CD4-positive, alpha-beta T cell (primary cell): ENCODE data around the gene SNRPD2. TPM values are rescaled to one million over a fixed set of nuclear protein-coding genes. Genes with fewer than 3 reads are reported as not detected.

Source experiments
- ATAC-seq: fragments of 200-7000 bp; cut with Tn5 transposase; one replicate; pipeline ENCODE4 v1.10.0; 2022; ENCODE audit warnings: mild to moderate bottlenecking; ENCODE audit not compliant: poor library complexity
- CTCF ChIA-PET: fragments of 350-600 bp; sonication (Branson Sonifier 250); formaldehyde crosslinking; loops from one replicate; lab custom pipeline; 2021; ENCODE audit warnings: antibody characterized with exemption, inconsistent platforms; lab: Charles Lee
- POLR2A ChIA-PET: fragments of 350-600 bp; sonication (Branson Sonifier 250); formaldehyde crosslinking; loops from one replicate; lab custom pipeline; 2021; ENCODE audit warnings: antibody characterized with exemption, inconsistent platforms; lab: Charles Lee
- DNase-seq, 14 experiments: peaks; one replicate each; pipeline ENCODE4 v3.0.0-alpha.2; 2013 to 2020; ENCODE audit warnings: mixed read lengths in 2 of 14
- H3K27ac ChIP-seq, 2 donors: one replicate each; pipeline versions ENCODE4 v1.5.1 to v1.7.0; 2013; ENCODE audit warnings: low read length in 2 of 2, low read depth in 1 of 2, mild to moderate bottlenecking in 1 of 2
- H3K27me3 ChIP-seq, 2 experiments: 1 replicate in 1 of 2; 2 replicates in 1 of 2; pipeline versions ENCODE4 v1.6.1 to v1.7.0; 2013; ENCODE audit warnings: low read length in 2 of 2, control low read depth in 1 of 2, mild to moderate bottlenecking in 1 of 2, moderate library complexity in 1 of 2; ENCODE audit not compliant: insufficient read depth in 2 of 2, control insufficient read depth in 1 of 2
- H3K36me3 ChIP-seq: one replicate; pipeline ENCODE4 v1.6.1; 2013; ENCODE audit warnings: low read length, control low read depth; ENCODE audit not compliant: insufficient read depth
- H3K4me1 ChIP-seq: one replicate; pipeline ENCODE4 v1.6.1; 2013; ENCODE audit warnings: low read length, control low read depth; ENCODE audit not compliant: insufficient read depth
- H3K4me3 ChIP-seq: one replicate; pipeline ENCODE4 v1.5.1; 2013; ENCODE audit warnings: mild to moderate bottlenecking, low read length, moderate library complexity
- H3K9me3 ChIP-seq, 2 experiments: 1 replicate in 1 of 2; 2 replicates in 1 of 2; pipeline versions ENCODE4 v1.6.1 to v1.7.0; 2013; ENCODE audit warnings: low read length in 2 of 2, mild to moderate bottlenecking in 2 of 2, control low read depth in 1 of 2, moderate library complexity in 1 of 2; ENCODE audit not compliant: control insufficient read depth in 1 of 2, insufficient read depth in 1 of 2
- H3K27ac Mint-ChIP-seq: one replicate; pipeline ENCODE4 v1.8.0; 2020; ENCODE audit warnings: mixed read lengths
- H3K27me3 Mint-ChIP-seq: one replicate; pipeline ENCODE4 v1.8.0; 2021; ENCODE audit warnings: mixed read lengths
- H3K36me3 Mint-ChIP-seq: one replicate; pipeline ENCODE4 v1.8.0; 2021; ENCODE audit warnings: low read depth, mixed read lengths
- H3K4me1 Mint-ChIP-seq: one replicate; pipeline ENCODE4 v1.8.0; 2021; ENCODE audit warnings: low read depth, mixed read lengths
- H3K4me3 Mint-ChIP-seq: one replicate; pipeline ENCODE4 v1.8.0; 2020; ENCODE audit warnings: mild to moderate bottlenecking, mixed read lengths
- H3K9me3 Mint-ChIP-seq: one replicate; pipeline ENCODE4 v1.8.0; 2020; ENCODE audit warnings: mixed read lengths
- CTCF ChIP-seq: fragments of 200-600 bp; IDR thresholded peaks from one replicate; pipeline ENCODE4 v1.8.0; 2022; ENCODE audit warnings: antibody characterized with exemption, mild to moderate bottlenecking
- intact Hi-C, 2 experiments: fragments of 100-400 bp; cut with DNase I in 1 of 2; cut with micrococcal nuclease in 1 of 2; formaldehyde crosslinking; loops; one replicate each; pipeline versions ENCODE4 v1.15.1 to v1.9.0; 2023 to 2025; cut with DNase I, micrococcal nuclease
- total RNA-seq, 174 experiments: library from RNA in 2 of 174; stranded (reverse) in 2 of 174; gene quantifications; one replicate each; pipeline ENCODE4 v1.2.3 and lab custom pipeline; 2021 to 2026

The SNRPD2 gene
- total RNA-seq, 2 experiments from 2014 or later: 367 to 369 TPM

GRCh38 chr19:45643024-45643926 is 48.5 kb downstream of the SNRPD2 start:
- POLR2A ChIA-PET: interaction anchor here (0.7 to 2.1 kb wide), 11 partner anchors 30 to 1802 kb away, joined by 3 to 17 read pairs (median 3); partner anchors contain the start of genes PPM1N and RTN2
- DNase-seq: peak; percentile 77 to 93 (median 88)
- peak overlapping the region; percentile 72 for H3K27ac Mint-ChIP-seq

GRCh38 chr19:45641274-45642105 is 50.3 kb downstream of the SNRPD2 start:
- Histone ChIP-seq H3K36me3 (no peaks in the 10 kb centered on the region), H3K27me3 (no peaks in the 10 kb centered on the region), H3K4me1 (peaks cover 74% of the 10 kb centered on the region), H3K27ac (peak overlapping the region; percentile 91 to 92), H3K4me3 (peak overlapping the region; percentile 66), H3K9me3 (no peaks in the 10 kb centered on the region)
- Mint-ChIP-seq H3K27me3 (no peaks in the 10 kb centered on the region), H3K9me3 (no peaks in the 10 kb centered on the region), H3K4me1 (peaks cover 57% of the 10 kb centered on the region), H3K36me3 (peaks cover 6% of the 10 kb centered on the region), H3K27ac (peak overlapping the region; percentile 72), H3K4me3 (peak overlapping the region; percentile 84)
- intact Hi-C loops: loop anchor here (1.0 to 5.0 kb wide), 5 partner anchors 51 to 214 kb away; partner anchors contain the start of genes OPA3 (in 2 of the 2), QPCTL (in 1 of the 2), SNRPD2 (in 1 of the 2) and VASP (in 1 of the 2)
- CTCF ChIA-PET: interaction anchor here (0.6 to 3.9 kb wide), 29 partner anchors 9 to 237 kb away, joined by 3 to 35 read pairs (median 5); partner anchors contain the start of genes FOSB, GIPR, OPA3 and QPCTL
- ATAC-seq: no peak
- no peak for TF ChIP-seq CTCF
- POLR2A ChIA-PET: interaction anchor here (0.7 to 2.3 kb wide), 17 partner anchors 24 to 202 kb away, joined by 3 to 17 read pairs (median 4); partner anchors contain the start of genes FOSB, OPA3, PPM1N and QPCTL
- peak in 13 of 14 experiments; percentile 11 to 86 (median 43) for DNase-seq

More at GRCh38 chr19:45643024-45643926, 48.5 kb downstream of the SNRPD2 start:
- CTCF ChIA-PET: interaction anchor here (0.9 to 3.9 kb wide), 25 partner anchors 8 to 239 kb away, joined by 3 to 35 read pairs (median 5); partner anchors contain the start of genes FOSB, GIPR, OPA3 and PPM1N
- H3K27me3 ChIP-seq: no peaks in the 10 kb centered on the region
- no peaks in the 10 kb centered on the region for H3K9me3 ChIP-seq
- TF ChIP-seq CTCF: peak; percentile 96
- no peaks in the 10 kb centered on the region for H3K27me3 Mint-ChIP-seq
- H3K36me3 ChIP-seq: no peaks in the 10 kb centered on the region
- H3K4me3 Mint-ChIP-seq: peak overlapping the region; percentile 74
- H3K9me3 Mint-ChIP-seq: no peaks in the 10 kb centered on the region
- peaks cover 6% of the 10 kb centered on the region for H3K36me3 Mint-ChIP-seq
- H3K4me1 ChIP-seq: peaks cover 72% of the 10 kb centered on the region
- peak overlapping the region; percentile 91 to 92 for H3K27ac ChIP-seq
- peak; percentile 35 for ATAC-seq
- intact Hi-C loops: loop anchor here (1.0 to 5.0 kb wide), 7 partner anchors 36 to 216 kb away; partner anchors contain the start of genes QPCTL (in 1 of the 2), SNRPD2 (in 1 of the 2) and VASP (in 1 of the 2)
- H3K4me3 ChIP-seq: peak overlapping the region; percentile 66
- peaks cover 58% of the 10 kb centered on the region for H3K4me1 Mint-ChIP-seq
